NCI-H2196 (cell line): ENCODE data around the gene INSYN1.
"Not testable (repeated sequence)": the region's sequence is repeated elsewhere in the genome, so short reads cannot be mapped to it uniquely, and the experiment has no call there.

Experiments used
- DNase-seq: peaks from one replicate; lab custom pipeline; 2025; ENCODE audit not compliant: unreplicated experiment; lab: John Stamatoyannopoulos, UW

The INSYN1 gene

DNA sequence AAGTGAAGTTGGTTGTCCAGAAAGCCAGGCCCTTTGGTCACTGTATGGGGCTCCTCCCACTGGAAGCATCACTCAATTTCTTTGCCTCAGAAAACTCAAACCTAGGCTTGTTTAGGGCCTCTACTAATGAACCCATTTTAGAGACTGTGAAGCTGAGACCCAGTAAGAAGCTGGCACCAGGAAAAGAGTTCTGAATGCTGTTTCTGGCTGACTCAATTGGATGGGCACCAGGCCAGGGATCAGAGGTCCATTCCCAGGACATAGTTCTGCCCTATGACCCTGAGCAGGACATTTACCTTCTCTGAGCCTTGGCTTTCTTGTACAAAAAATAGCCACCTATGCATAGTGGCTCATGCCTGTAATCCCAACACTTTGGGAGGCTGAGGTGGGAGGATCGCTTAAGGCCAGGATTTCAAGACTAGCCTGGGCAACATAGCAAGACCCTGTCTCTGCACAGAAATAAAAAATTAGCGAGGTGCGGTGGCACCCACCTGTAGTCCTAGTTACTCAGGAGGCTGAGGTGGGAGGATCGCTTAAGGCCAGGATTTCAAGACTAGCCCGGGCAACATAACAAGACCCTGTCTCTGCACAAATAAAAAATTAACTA is 38.4 kb downstream of the INSYN1 start:
- no peak for DNase-seq

DNA sequence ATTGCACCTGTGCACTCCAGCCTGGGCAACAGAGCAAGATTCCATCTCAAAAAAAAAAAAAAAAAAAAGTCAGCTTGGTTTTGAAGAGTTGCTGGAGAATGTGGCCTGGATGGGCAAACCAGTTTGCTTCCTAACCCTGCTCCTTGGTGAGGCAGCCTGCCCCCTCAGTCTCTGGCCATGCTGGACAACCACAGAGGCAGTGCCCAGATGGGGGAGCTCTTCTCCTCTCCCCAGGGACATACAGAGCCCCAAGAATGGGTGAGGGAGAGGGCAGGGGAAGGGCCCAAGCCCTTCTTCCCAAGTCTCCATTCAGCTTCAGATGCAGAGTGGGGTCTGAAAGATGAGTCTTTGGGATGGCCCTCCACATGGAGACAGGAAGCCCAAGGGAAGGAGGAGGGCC is 41.0 kb downstream of the INSYN1 start:
- no peak for DNase-seq

DNA sequence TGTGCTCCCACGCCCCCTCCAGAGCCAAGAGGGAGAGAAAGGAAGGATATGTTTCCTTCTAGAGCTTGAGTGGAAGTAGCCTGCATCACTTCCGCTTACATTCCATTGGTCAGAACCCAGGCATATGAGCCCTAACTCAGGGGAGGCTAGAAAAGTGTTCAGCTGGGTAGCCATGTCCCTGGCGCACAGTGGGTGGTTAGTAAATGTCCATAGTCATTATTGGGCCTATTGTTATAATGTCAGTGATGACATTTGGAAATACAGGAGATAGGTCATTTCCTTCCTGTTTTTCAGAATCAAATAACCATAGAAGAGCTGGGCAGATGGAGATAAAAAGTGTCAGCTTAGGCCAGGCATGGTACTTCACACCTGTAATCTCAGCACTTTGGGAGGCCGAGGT is 41.6 kb downstream of the INSYN1 start:
- no peak for DNase-seq

DNA sequence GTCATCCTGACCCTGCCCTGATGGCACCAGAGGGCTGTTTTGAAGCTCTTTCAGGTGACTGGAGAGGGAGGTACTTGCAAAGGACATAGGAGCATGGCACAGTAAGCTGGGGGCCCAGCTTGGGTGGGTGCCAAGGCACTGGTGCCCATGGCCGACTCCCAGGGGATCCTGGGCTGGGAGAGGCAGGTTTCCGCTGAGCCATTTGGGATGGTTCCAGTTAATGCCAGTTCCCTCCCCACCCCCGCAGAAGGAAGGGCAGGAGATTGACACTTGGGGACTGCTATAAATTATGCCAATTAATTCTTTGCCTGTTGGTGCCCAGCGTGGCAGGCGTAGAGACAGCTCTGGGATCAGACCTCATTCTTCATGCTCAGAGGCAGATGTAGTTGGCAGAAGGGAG is 42.8 kb downstream of the INSYN1 start:
- no peak for DNase-seq

DNA sequence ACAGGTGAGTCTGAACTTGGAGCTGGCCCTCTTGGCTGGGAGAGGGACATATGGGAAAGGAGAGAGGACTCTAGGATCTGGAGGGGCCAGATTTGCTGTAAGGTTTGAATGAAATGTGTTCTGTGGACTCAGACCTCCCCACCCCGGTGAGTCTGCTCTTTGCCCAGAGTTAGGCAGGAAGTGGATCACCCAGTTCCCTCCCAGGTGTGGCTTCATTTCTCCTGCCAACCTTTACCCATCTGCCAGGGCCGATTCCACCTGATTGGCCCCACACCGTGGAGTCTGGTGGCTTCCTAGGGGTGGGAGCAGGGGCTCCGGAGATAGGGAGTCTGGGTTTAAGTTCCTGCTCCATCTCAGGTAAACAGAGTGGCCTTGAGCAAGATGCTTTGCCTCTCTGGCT is 43.5 kb downstream of the INSYN1 start:
- DNase-seq = no peak

DNA sequence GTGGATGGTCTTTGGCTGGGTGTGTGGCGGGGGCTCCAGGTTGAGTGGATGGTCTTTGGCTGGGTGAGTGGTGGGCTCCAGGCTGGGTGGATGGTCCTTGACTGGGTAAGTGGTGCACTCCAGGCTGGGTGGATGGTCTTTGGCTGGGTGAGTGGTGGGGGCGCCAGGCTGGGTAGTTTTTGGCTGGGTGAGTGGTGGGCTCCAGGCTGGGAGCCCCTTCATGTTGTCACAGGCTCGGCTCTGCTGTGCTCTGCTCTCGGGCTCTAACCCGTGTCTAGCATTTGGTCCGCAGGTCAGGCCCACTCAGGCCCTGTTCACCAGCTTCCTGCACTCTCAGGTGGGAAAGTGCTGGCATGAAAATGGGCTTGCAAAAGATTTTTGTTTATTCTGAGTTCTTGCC is 43.9 kb downstream of the INSYN1 start:
- no peak for DNase-seq

DNA sequence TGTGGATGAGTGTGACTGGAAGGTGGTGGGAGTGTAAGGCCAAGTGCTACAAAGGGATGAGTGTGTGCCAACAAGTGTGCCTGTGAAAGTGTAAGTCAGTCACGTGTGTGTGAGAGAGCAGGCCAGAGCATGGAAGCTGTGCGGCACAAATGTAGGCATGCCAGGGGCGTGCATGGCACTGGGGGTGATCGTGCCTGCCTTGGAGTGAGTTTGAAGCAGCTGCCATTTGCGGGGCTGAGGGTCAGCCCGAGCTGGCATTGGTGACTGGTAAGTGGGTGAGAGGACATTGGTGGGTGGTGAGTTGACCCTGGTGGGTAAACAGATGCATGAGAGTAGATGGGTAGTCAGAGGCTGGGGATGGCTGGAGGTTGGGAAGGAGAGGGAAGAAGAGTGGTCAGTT is 44.5 kb downstream of the INSYN1 start:
- no peak for DNase-seq

DNA sequence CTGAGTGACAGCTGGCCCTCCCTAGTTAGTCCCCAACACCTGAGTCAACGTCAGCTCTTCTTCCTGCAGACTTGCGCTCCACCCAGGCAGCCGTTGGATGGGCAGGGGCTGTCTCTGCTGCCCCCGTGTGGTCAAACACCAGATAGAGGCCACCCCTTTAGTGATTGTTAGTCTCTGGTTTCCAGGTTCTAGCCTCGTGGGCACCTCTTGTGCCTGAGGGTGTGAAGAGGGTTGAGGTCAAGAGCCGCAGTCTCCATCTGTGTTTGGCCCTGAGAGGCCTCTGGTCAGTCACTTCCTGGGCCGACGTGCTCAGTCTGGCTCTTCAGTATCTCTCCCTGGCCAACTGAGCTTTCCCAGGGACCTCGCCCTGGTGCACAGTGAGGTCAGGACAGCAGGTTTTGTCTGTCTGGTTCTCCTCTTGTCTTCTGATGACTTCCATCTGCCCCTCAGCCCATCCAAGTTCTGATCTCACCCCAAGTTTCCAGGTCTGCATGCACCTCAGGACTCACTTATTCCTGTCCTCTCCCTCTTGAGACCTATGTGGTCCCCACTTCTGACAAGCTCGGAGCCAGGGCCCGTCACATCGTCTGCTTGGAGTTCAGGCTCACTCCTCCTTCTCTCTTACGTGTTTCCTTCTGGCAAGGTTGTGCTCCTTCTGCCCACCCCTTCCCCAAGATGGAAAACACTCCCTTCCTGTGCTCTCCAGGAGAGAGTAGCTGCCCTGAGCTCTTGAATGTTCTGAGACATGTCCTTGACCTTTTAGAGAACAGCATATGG is 48.1 kb downstream of the INSYN1 start:
- peak; percentile 56 for DNase-seq

- not testable (repeated sequence) for DNase-seq
Observed at GRCh38 chr15:73704142-73704868, 48.8 kb downstream of the INSYN1 start.

- DNase-seq = not testable (repeated sequence)
Observed at GRCh38 chr15:73703601-73704000, 49.5 kb downstream of the INSYN1 start.

DNA sequence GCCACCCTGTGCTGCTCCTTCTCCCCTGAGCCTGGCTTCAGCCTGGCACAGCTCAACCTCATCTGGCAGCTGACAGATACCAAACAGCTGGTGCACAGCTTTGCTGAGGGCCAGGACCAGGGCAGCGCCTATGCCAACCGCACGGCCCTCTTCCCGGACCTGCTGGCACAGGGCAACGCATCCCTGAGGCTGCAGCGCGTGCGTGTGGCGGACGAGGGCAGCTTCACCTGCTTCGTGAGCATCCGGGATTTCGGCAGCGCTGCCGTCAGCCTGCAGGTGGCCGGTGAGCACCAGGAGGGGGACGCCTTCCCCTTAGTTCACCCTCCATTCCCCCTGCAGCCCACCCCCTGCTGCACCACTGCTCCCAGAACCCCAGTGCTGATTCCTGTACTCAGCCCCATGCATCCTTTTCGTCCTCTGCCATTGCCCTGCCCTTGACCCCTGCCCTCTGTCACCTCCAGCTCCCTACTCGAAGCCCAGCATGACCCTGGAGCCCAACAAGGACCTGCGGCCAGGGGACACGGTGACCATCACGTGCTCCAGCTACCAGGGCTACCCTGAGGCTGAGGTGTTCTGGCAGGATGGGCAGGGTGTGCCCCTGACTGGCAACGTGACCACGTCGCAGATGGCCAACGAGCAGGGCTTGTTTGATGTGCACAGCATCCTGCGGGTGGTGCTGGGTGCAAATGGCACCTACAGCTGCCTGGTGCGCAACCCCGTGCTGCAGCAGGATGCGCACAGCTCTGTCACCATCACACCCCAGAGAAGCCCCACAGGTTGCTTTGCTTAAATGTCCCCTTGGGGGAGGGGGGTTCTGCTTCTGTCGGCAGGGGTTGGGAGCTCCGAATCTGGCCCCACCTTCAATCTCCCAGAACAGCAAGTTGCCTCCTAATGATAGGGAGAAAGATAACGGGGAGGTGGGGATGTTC is 50.6 kb downstream of the INSYN1 start:
- not testable (repeated sequence) for DNase-seq

DNA sequence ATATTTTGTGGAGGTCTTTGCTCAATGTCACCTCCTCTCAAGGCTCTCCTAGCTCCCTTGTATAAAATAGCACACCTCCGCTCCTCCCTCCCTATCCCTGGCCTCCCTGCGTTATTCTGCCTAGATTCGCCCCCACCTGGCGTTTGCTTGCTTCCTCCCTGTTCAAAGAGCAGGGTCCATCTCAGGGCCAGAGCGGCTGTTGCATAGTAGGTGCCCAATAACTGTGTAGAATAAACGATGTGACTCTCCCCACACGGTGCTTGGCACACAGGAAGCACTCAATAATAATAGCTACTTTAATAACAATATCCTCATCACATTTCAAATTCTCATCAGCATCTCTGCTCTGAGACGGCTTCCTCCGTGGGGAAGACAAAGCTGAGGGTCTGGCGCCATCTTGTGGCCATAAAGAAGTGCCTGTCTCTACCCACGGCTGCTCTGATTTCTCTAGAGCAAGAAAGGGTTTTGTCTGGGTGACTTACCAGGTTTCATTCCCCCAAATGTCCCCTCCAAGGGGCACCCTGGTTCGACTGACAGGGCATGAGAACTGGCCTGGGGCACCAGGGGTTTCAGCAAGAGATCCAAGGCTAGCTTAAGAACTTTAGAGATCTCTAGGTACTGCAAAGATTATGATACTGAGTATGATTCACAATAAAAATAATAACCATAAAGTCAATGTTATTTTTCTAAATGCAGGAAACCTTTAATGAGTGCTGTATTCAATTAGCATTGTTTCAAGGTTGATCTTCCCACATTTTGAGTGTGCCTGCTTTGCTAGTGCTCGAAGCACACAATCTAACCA is 52.9 kb downstream of the INSYN1 start:
- DNase-seq = peak; percentile 71

DNA sequence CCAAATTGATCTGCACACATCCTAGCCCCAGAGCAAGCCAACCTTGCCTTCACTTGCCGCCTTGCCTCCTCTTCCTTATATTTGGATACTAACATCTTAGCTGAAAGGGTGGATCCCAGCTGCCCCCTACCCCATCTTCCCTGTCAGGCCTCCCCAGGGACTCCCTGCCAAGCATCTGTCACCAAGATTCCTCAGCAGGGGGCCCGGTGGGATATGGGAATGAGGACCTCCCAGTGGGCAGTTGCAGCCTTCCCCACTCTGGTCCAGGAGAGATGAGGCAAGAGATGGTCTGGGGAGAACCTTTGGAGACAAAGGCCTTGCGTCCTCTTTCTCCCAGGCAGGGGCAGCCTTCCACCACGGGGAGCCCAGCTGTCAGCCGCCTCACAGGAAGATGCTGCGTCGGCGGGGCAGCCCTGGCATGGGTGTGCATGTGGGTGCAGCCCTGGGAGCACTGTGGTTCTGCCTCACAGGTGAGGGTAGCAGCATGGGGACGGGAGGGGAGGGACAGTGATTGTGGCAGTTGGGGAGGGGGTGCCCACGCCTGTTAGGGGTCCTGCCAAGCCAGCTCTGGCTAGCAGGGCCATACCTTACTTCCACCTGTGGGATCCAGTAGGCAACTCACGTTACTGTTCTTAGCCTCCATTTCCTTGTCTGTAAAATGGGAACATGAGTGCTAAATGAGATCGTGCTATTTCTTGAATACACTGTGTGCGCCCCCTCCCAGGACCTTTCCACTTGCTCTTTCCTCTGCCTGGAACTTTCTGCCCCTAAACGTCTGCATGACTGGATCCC is 53.7 kb downstream of the INSYN1 start:
- DNase-seq = no peak

DNA sequence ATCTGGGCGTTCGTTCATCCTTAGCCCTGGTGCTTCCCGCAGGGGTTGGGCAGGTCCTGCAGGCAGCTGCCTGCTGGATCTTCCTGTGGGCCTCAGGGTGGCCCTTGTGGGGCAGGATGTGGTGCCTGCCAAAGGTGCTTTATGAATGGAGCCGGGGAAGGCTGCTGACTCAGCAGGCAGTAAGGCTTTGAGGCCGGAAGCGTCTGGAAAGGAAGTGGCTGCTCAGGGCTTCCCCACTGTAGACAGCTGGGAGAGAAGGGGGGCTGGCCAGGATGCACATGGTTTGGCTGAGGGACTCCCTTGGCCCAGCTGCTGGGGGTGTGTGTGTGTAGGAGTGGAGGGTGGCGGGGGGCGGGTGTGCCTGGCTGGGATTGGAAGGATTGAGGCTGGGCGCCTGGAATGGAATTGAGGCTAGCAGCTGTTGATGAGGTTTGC is 56.1 kb downstream of the INSYN1 start:
- peak; percentile 84 for DNase-seq

DNA sequence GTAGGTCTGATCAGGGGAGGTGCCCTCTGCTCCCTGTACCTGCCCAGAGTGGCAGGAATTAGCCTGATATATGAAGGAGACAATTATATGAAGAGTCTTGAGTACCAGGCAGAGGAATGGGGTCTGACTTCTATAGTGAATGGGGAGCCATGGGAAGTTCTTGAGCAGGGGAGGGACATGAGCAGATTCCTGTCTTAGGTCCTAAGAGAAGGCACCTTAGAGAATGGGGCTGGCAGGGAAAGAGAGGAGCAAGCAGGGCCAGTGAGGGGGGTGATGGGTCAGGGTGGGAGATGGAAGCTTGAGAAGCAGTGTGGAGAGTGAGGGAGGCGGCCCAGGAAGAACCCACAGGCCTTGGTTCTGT is 56.5 kb downstream of the INSYN1 start:
- DNase-seq = no peak

GRCh38 chr15:73695773-73696640 is 57.1 kb downstream of the INSYN1 start:
- no peak for DNase-seq

DNA sequence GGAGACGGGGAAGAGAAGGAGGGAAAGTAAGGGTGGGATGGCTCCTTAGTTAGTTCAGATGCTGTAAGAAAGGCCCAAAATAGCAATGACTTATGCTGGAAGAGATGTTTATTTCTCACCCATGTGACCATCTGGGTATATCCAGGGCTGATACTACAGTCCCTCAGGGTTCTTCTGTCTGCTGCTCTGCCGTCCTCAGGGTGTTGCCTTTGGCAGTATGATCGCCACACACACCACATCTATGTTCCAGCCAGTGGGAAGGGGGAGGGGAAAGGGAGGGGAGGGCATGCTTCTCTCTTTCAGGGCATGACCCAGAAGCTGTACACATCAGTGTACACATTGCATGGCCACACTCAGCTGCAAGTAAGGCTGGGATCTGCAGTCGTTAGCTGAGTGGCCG is 58.7 kb downstream of the INSYN1 start:
- DNase-seq = no peak

- no peak for DNase-seq
Observed at GRCh38 chr15:73691396-73691795, 61.8 kb downstream of the INSYN1 start.

DNA sequence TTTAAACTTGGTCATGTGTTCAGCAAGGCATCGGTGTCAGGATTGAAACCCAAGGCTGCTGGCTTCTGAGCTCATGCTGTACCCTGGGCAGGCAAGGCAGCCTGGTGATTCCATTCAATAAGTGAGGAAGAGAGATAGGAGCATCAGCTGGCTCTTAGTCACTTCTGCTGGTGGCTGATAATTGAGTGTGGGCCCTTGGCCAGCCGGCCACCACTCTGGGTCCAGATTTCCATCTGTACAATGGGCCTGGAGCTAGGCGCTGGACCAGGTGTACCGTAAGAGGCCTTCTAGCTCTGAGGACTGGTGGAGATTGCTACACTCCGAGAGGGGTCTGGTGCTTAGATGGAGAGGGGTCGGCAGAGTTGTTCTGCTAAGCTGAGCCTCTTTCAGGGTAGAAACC is 64.7 kb downstream of the INSYN1 start:
- no peak for DNase-seq
